ENCODE results near the gene ATF7IP2. TPM values are rescaled to one million over a fixed set of nuclear protein-coding genes. Genes with fewer than 3 reads are reported as not detected.
A peak's percentile ranks its signal among the peaks of the same experiment; 100 is the strongest.

The ATF7IP2 gene
- total and polyA plus RNA-seq, 2 donors (not counting 1 experiment from before 2014, with no cell fraction given), result 0.89 to 1.2 TPM

GRCh38 chr16:10386517-10387100, 748 bp downstream of the ATF7IP2 start:
- DNase-seq (ENCODE audit: low read depth in 2 of 2), result peak; percentile 19 to 21
- Histone ChIP-seq H3K9ac (ENCODE audit: insufficient read depth, low read length) (peak overlapping the region; percentile 13), H3K4me2 (ENCODE audit: extremely low read depth, insufficient read depth, low read length) (peak overlapping the region; percentile 6)

DNA sequence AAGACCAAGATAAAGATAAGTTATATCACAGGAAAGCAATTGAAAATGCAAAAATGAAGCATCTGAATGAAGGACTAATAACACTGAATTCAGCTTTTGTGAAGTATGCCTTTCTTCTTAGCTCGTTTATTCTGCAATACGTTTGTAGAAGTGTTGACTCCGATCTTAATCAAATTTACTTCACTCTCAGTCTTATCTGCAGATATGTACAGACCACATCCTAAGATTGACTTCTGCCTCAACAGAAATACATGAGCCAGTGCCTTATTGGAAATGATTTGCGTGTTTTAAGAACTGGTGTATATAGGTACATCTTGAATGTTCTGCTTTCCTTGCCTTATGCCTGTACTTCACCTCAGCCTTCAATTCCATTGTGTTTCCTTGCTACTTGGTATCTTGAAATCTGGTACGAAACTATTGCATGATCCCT, 1.3 kb downstream of the ATF7IP2 start:
- no peaks in the 10 kb centered on the region for H3K79me2 ChIP-seq (ENCODE audit: control insufficient read depth, insufficient read depth, low read length)
- no peaks in the 10 kb centered on the region for H3K27me3 ChIP-seq (ENCODE audit: control insufficient read depth, insufficient read depth, low read length)
- H3K36me3 ChIP-seq (ENCODE audit: control insufficient read depth, insufficient read depth, low read length), result no peaks in the 10 kb centered on the region
- H3K4me1 ChIP-seq (ENCODE audit: control insufficient read depth, extremely low read depth, insufficient read depth, low read length), result no peaks in the 10 kb centered on the region
- no peak overlapping the region for H3K27ac ChIP-seq (ENCODE audit: insufficient read depth, low read length)
- TF ChIP-seq EZH2 (IDR thresholded peaks at IDR 0.05; ENCODE audit: low read length, missing control alignments) (no peak), CTCF (conservative IDR thresholded peaks at IDR 0.05 in 1 of 2, IDR thresholded peaks at IDR 0.05 in 1 of 2; ENCODE audit: low read depth in 1 of 2, low read length in 2 of 2) (no peak)
- H3K9me3 ChIP-seq (ENCODE audit: control insufficient read depth, insufficient read depth, low read depth, low read length), result no peaks in the 10 kb centered on the region
- no peak overlapping the region for H3K4me2 ChIP-seq (ENCODE audit: extremely low read depth, insufficient read depth, low read length)
- peak overlapping the region in 3 of 4 experiments; percentile 36 to 89 (median 63) for H3K4me3 ChIP-seq (replicated peaks in 1 of 4; ENCODE audit: control extremely low read depth in 1 of 4, insufficient read depth in 1 of 4, low read depth in 3 of 4, low read length in 4 of 4)
- no peak for DNase-seq (ENCODE audit: low read depth in 2 of 2)
- no peaks in the 10 kb centered on the region for H4K20me1 ChIP-seq (ENCODE audit: control insufficient read depth, extremely low read depth, insufficient read depth, low read length)
- H2AFZ ChIP-seq (ENCODE audit: low read length), result no peak overlapping the region
- H3K9ac ChIP-seq (ENCODE audit: insufficient read depth, low read length), result no peak overlapping the region

More at GRCh38 chr16:10386517-10387100, 748 bp downstream of the ATF7IP2 start:
- H3K36me3 ChIP-seq (ENCODE audit: control insufficient read depth, insufficient read depth, low read length), result no peaks in the 10 kb centered on the region
- no peaks in the 10 kb centered on the region for H3K27me3 ChIP-seq (ENCODE audit: control insufficient read depth, insufficient read depth, low read length)
- peak overlapping the region; percentile 36 to 89 (median 60) for H3K4me3 ChIP-seq (replicated peaks in 1 of 4; ENCODE audit: control extremely low read depth in 1 of 4, insufficient read depth in 1 of 4, low read depth in 3 of 4, low read length in 4 of 4)
- no peaks in the 10 kb centered on the region for H4K20me1 ChIP-seq (ENCODE audit: control insufficient read depth, extremely low read depth, insufficient read depth, low read length)
- no peak overlapping the region for H3K27ac ChIP-seq (ENCODE audit: insufficient read depth, low read length)
- no peaks in the 10 kb centered on the region for H3K79me2 ChIP-seq (ENCODE audit: control insufficient read depth, insufficient read depth, low read length)
- H2AFZ ChIP-seq (ENCODE audit: low read length), result no peak overlapping the region
- no peaks in the 10 kb centered on the region for H3K9me3 ChIP-seq (ENCODE audit: control insufficient read depth, insufficient read depth, low read depth, low read length)
- no peaks in the 10 kb centered on the region for H3K4me1 ChIP-seq (ENCODE audit: control insufficient read depth, extremely low read depth, insufficient read depth, low read length)
- no peak for TF ChIP-seq EZH2 (IDR thresholded peaks at IDR 0.05; ENCODE audit: low read length, missing control alignments)
- no peak for TF ChIP-seq CTCF (conservative IDR thresholded peaks at IDR 0.05 in 1 of 2, IDR thresholded peaks at IDR 0.05 in 1 of 2; ENCODE audit: low read depth in 1 of 2, low read length in 2 of 2)

DNA sequence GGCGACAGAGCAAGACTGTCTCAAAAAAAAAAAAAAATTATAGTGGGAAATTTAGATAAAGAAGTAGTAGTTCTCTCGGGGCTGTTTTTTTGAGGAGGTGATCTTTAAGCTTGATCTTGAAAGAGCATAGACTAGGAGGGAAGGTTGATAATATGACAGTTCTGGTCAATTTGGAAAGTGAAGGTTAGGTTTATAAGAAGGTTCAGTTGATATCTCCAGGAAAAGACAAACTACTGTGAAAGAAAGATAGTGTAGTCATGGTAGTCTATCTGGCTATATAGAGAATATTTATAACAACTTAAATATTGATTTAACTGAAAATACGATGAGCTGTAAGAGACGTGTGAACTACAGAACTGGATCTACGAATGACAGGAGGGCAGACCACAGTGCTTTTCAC, 3.1 kb downstream of the ATF7IP2 start:
- TF ChIP-seq EZH2 (IDR thresholded peaks at IDR 0.05; ENCODE audit: low read length, missing control alignments) (no peak), CTCF (conservative IDR thresholded peaks at IDR 0.05 in 1 of 2, IDR thresholded peaks at IDR 0.05 in 1 of 2; ENCODE audit: low read depth in 1 of 2, low read length in 2 of 2) (no peak)
- Histone ChIP-seq H3K9me3 (ENCODE audit: control insufficient read depth, insufficient read depth, low read depth, low read length) (no peaks in the 10 kb centered on the region), H3K4me1 (ENCODE audit: control insufficient read depth, extremely low read depth, insufficient read depth, low read length) (no peaks in the 10 kb centered on the region), H3K9ac (ENCODE audit: insufficient read depth, low read length) (no peak overlapping the region), H4K20me1 (ENCODE audit: control insufficient read depth, extremely low read depth, insufficient read depth, low read length) (no peaks in the 10 kb centered on the region), H3K79me2 (ENCODE audit: control insufficient read depth, insufficient read depth, low read length) (no peaks in the 10 kb centered on the region), H3K27me3 (ENCODE audit: control insufficient read depth, insufficient read depth, low read length) (no peaks in the 10 kb centered on the region), H3K4me2 (ENCODE audit: extremely low read depth, insufficient read depth, low read length) (no peak overlapping the region), H3K36me3 (ENCODE audit: control insufficient read depth, insufficient read depth, low read length) (no peaks in the 10 kb centered on the region), H3K4me3 (replicated peaks in 1 of 4; ENCODE audit: control extremely low read depth in 1 of 4, insufficient read depth in 1 of 4, low read depth in 3 of 4, low read length in 4 of 4) (no peak overlapping the region), H2AFZ (ENCODE audit: low read length) (no peak overlapping the region), H3K27ac (ENCODE audit: insufficient read depth, low read length) (no peak overlapping the region)
- no peak for DNase-seq (ENCODE audit: low read depth in 2 of 2)
